Fibroblast of lung (primary cell): ENCODE data around the gene MAPK4.

Experiments
- EZH2 ChIP-seq: IDR thresholded peaks from 2 replicates; pipeline ENCODE4 v1.5.1; 2012; ENCODE audit warnings: low read length, control low read depth, mild to moderate bottlenecking; ENCODE audit errors: missing control alignments
- TF ChIP-seq, protein P1 (sequence below), 2 donors: IDR thresholded peaks in 1 of 2; conservative IDR thresholded peaks in 1 of 2; 1 replicate in 1 of 2; 2 replicates in 1 of 2; pipeline ENCODE4 v1.5.1; 2011 to 2012; ENCODE audit warnings: low read length in 2 of 2, control low read depth in 1 of 2, inconsistent platforms in 1 of 2, low read depth in 1 of 2, mild to moderate bottlenecking in 1 of 2

DNA sequence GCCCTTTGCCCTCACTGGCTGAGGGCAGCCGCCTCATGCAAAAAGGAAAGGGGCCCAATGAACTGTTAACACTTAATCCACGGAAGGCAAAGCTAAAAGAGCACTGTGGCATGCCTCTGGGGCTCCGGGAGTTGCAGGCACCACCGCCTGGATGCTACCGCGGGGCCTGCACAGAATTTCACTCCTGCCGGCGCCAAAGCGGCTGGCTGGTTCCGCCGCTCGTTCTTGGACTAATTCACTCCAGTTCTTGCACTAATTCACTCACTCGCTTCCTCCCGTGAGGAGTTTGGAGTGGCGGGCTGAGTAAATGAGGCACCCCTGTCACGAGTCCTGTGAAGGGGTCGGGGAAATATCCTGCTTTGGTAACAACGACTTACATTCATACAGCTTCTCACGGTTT is 14.0 kb upstream of the MAPK4 start:
- TF ChIP-seq, protein P1, sequence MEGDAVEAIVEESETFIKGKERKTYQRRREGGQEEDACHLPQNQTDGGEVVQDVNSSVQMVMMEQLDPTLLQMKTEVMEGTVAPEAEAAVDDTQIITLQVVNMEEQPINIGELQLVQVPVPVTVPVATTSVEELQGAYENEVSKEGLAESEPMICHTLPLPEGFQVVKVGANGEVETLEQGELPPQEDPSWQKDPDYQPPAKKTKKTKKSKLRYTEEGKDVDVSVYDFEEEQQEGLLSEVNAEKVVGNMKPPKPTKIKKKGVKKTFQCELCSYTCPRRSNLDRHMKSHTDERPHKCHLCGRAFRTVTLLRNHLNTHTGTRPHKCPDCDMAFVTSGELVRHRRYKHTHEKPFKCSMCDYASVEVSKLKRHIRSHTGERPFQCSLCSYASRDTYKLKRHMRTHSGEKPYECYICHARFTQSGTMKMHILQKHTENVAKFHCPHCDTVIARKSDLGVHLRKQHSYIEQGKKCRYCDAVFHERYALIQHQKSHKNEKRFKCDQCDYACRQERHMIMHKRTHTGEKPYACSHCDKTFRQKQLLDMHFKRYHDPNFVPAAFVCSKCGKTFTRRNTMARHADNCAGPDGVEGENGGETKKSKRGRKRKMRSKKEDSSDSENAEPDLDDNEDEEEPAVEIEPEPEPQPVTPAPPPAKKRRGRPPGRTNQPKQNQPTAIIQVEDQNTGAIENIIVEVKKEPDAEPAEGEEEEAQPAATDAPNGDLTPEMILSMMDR (conservative IDR thresholded peaks at IDR 0.05 in 1 of 2, IDR thresholded peaks at IDR 0.05 in 1 of 2; ENCODE audit: low read depth in 1 of 2, low read length in 2 of 2), result no peak
- no peak for TF ChIP-seq EZH2
